ENCODE data around the gene SPATA12. TPM values are rescaled to one million over a fixed set of nuclear protein-coding genes. Genes with fewer than 3 reads are reported as not detected.

Gene SPATA12
- total and polyA plus RNA-seq, 2 donors (not counting 3 experiments of a cell fraction or from before 2014, with no cell fraction given), result 0.18 TPM; not detected in 1

DNA sequence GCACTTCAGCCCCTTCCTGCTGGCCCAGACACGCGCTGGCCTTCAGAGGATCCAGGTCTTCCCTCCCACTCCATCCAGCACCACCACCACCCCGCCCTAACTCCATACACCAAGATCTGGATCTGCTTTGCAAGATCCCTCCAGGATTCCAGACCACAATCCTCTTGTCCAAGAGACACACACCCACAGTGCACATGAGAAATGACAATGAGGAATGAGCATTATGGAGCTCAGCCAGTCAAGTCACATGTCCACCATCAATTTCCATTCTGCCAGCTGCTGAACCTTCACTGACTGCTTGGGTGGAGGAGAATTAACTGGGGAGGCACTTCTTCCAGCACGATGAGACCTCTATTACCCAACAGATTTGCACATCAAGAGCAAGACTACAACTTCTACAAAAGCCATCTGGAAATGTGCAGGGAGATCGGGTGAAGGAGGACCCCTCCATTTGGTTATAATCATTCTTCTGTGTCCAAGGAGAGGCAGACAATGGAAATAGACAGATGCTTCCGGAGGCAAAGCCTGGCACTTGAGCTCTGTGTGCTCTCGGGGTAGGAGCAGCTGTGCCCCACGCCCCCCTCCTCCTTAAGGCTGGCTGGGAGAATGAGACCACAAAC lies 12.3 kb upstream of the SPATA12 start:
- POLR2A ChIA-PET, result no interaction called here
- Histone ChIP-seq H3K27ac (ENCODE audit: insufficient read depth, low read depth, low read length) (no peak overlapping the region), H3K27me3 (ENCODE audit: control insufficient read depth in 2 of 2, insufficient read depth in 2 of 2, low read length in 2 of 2) (peaks cover 0 to 7% of the 10 kb centered on the region in 2 experiments)

DNA sequence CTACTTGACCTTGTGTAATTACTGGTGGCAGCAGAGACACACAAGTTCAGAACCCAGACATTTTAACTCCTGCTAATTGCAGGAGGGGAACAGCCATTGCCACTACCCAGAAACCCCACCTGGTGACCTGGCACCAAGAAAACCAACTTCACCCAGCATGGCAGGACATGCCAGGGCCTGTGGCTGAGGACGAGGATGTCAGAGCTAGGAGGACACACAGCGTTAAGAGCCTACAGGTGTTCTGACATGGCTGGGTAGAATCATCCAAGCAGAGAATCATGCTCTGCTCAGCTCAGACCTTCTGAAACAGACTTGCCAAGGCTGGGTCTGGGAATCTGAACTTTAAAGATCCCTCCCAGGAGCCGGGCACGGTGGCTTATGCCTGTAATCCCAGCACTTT lies 11.7 kb upstream of the SPATA12 start:
- H3K4me1 ChIP-seq (ENCODE audit: control insufficient read depth, extremely low read depth, insufficient read depth, low read length), result no peaks in the 10 kb centered on the region
- no peaks in the 10 kb centered on the region for H3K79me2 ChIP-seq (ENCODE audit: control insufficient read depth, insufficient read depth, low read length)
- H3K36me3 ChIP-seq (ENCODE audit: control insufficient read depth in 2 of 2, extremely low read depth in 1 of 2, insufficient read depth in 2 of 2, low read length in 2 of 2), result no peaks in the 10 kb centered on the region
- intact Hi-C loops (cut with micrococcal nuclease), result no loop called here
- ChIA-PET POLR2A (no interaction called here), CTCF (interaction anchor here (0.6 to 1.8 kb wide), 2 partner anchors 20 to 60 kb away, joined by 3 to 6 read pairs; no protein-coding TSS in a partner anchor)
- no peak for DNase-seq (ENCODE audit: low read depth, low spot score)
- H2AFZ ChIP-seq (ENCODE audit: low read depth, low read length), result no peak overlapping the region
- H3K27ac ChIP-seq (ENCODE audit: insufficient read depth, low read depth, low read length), result no peak overlapping the region
- H3K4me3 ChIP-seq (replicated peaks in 1 of 3; ENCODE audit: insufficient read depth in 1 of 3, low read depth in 1 of 3, low read length in 3 of 3), result no peak overlapping the region
- H3K9me1 ChIP-seq (replicated peaks; ENCODE audit: control insufficient read depth, extremely low read depth, insufficient read depth, low read length), result no peaks in the 10 kb centered on the region
- H3K27me3 ChIP-seq (ENCODE audit: control insufficient read depth in 2 of 2, insufficient read depth in 2 of 2, low read length in 2 of 2), result peaks cover 0 to 7% of the 10 kb centered on the region in 2 experiments
- dilution Hi-C loops (cut with MboI; ENCODE audit: extremely low pct_ligation_motif_present, low sequenced_read_pairs), result no loop called here
- TF ChIP-seq GATA2 (IDR thresholded peaks at IDR 0.05; ENCODE audit: insufficient read depth, insufficient read length, low read depth, low read length), result no peak
- no peak for TF ChIP-seq JUN (IDR thresholded peaks at IDR 0.05; ENCODE audit: borderline replicate concordance, insufficient read depth, insufficient read length, low read depth)
- no peak for TF ChIP-seq POLR2A (IDR thresholded peaks at IDR 0.05; ENCODE audit: low read depth, low read length)
- TF ChIP-seq FOS (IDR thresholded peaks at IDR 0.05; ENCODE audit: borderline replicate concordance, insufficient read depth, low read length), result no peak
- TF ChIP-seq MYC (IDR thresholded peaks at IDR 0.05; ENCODE audit: low read depth, low read length), result no peak
- TF ChIP-seq EZH2 (IDR thresholded peaks at IDR 0.05; ENCODE audit: borderline replicate concordance, low read depth, low read length, severe bottlenecking), result no peak
- TF ChIP-seq, protein P1, sequence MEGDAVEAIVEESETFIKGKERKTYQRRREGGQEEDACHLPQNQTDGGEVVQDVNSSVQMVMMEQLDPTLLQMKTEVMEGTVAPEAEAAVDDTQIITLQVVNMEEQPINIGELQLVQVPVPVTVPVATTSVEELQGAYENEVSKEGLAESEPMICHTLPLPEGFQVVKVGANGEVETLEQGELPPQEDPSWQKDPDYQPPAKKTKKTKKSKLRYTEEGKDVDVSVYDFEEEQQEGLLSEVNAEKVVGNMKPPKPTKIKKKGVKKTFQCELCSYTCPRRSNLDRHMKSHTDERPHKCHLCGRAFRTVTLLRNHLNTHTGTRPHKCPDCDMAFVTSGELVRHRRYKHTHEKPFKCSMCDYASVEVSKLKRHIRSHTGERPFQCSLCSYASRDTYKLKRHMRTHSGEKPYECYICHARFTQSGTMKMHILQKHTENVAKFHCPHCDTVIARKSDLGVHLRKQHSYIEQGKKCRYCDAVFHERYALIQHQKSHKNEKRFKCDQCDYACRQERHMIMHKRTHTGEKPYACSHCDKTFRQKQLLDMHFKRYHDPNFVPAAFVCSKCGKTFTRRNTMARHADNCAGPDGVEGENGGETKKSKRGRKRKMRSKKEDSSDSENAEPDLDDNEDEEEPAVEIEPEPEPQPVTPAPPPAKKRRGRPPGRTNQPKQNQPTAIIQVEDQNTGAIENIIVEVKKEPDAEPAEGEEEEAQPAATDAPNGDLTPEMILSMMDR (IDR thresholded peaks at IDR 0.05; ENCODE audit: extremely low read depth in 1 of 2, insufficient read depth in 1 of 2, low read depth in 1 of 2, low read length in 2 of 2), result no peak
- no peak for TF ChIP-seq POLR2AphosphoS5 (IDR thresholded peaks at IDR 0.05; ENCODE audit: insufficient read depth, low read depth, low read length)
- TF ChIP-seq, protein P2, sequence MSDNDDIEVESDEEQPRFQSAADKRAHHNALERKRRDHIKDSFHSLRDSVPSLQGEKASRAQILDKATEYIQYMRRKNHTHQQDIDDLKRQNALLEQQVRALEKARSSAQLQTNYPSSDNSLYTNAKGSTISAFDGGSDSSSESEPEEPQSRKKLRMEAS (IDR thresholded peaks at IDR 0.05; ENCODE audit: insufficient read depth, insufficient read length), result no peak
- H3K9me3 ChIP-seq (replicated peaks; ENCODE audit: control insufficient read depth, insufficient read depth, low read length), result no peaks in the 10 kb centered on the region
- FAIRE-seq, result no peak
- H4K20me1 ChIP-seq (replicated peaks; ENCODE audit: control insufficient read depth, extremely low read depth, insufficient read depth, low read length), result no peaks in the 10 kb centered on the region
- no peak overlapping the region for H3K4me2 ChIP-seq (ENCODE audit: insufficient read depth, low read length)
- H3K9ac ChIP-seq (replicated peaks; ENCODE audit: extremely low read depth, insufficient read depth, low read length), result no peak overlapping the region
- no TSS peak for BruUV-seq (replicated peaks)

More for the DNA sequence above, 12.3 kb upstream of the SPATA12 start:
- no peaks in the 10 kb centered on the region for H3K36me3 ChIP-seq (ENCODE audit: control insufficient read depth in 2 of 2, extremely low read depth in 1 of 2, insufficient read depth in 2 of 2, low read length in 2 of 2)
- no peak overlapping the region for H3K4me3 ChIP-seq (replicated peaks in 1 of 3; ENCODE audit: insufficient read depth in 1 of 3, low read depth in 1 of 3, low read length in 3 of 3)
- no peak overlapping the region for H3K4me2 ChIP-seq (ENCODE audit: insufficient read depth, low read length)
- H3K4me1 ChIP-seq (ENCODE audit: control insufficient read depth, extremely low read depth, insufficient read depth, low read length), result no peaks in the 10 kb centered on the region
- H3K79me2 ChIP-seq (ENCODE audit: control insufficient read depth, insufficient read depth, low read length), result no peaks in the 10 kb centered on the region
- dilution Hi-C loops (cut with MboI; ENCODE audit: extremely low pct_ligation_motif_present, low sequenced_read_pairs) (no loop called here), intact Hi-C loops (cut with micrococcal nuclease) (no loop called here)
- no peak for FAIRE-seq
- no peak overlapping the region for H2AFZ ChIP-seq (ENCODE audit: low read depth, low read length)
- no peaks in the 10 kb centered on the region for H4K20me1 ChIP-seq (replicated peaks; ENCODE audit: control insufficient read depth, extremely low read depth, insufficient read depth, low read length)
- no peak overlapping the region for H3K9ac ChIP-seq (replicated peaks; ENCODE audit: extremely low read depth, insufficient read depth, low read length)
- TF ChIP-seq FOS (IDR thresholded peaks at IDR 0.05; ENCODE audit: borderline replicate concordance, insufficient read depth, low read length), result no peak
- peak; percentile 25 for DNase-seq (ENCODE audit: low read depth, low spot score)
- CTCF ChIA-PET, result interaction anchor here (0.6 to 1.8 kb wide), 2 partner anchors 20 to 59 kb away, joined by 3 to 6 read pairs; no protein-coding TSS in a partner anchor
- no TSS peak for BruUV-seq (replicated peaks)
- no peaks in the 10 kb centered on the region for H3K9me1 ChIP-seq (replicated peaks; ENCODE audit: control insufficient read depth, extremely low read depth, insufficient read depth, low read length)
- H3K9me3 ChIP-seq (replicated peaks; ENCODE audit: control insufficient read depth, insufficient read depth, low read length), result no peaks in the 10 kb centered on the region

Data from endothelial cell of umbilical vein (primary cell).